GM18505 (cell line): ENCODE results near the gene SHB.

Experiments used
- ATAC-seq: cut with Tn5 transposase; IDR thresholded peaks from one replicate; pipeline ENCODE4 v1.9.1; 2021; ENCODE audit not compliant: unreplicated experiment
- POLR2A ChIP-seq: IDR thresholded peaks from 4 replicates; pipeline ENCODE4 v1.6.1; 2011; ENCODE audit warnings: borderline replicate concordance; ENCODE audit not compliant: insufficient read depth, insufficient read length; ENCODE audit errors: extremely low read depth

Gene SHB

DNA sequence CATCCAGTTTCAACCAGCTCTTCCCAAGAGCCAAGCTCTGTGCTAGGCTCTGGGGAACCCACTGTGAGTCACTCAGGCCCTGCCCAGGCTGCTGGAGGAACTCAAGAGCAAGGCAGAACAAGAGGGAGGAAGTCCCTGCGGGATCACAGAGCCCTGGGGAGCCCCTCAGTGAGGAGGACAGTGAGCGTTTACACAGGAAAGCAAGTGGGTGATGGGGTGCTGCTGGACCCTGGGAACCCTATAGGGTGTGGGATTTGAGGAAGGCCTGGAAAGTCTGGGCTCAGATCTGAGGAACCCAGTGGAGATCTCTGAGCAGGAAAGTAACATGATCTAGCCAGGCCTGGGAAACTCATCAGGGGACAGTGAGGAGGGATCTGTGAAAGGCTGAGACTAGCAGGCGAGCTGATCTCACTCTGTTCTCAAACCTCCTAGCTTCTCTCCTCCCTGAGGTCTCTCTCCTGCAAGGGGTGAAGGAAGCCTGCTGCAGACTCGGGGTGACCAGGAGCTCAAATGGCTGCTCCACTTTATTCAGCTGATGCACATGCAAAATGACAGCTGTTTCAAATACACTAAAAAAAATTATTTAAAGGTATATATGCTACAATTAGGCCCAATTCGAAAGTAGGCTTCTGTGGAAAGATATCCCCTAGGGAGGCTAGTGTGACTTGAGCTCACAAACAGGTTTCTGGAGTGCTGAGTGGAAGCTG lies 70.0 kb downstream of the SHB start:
- no peak for ATAC-seq
- no peak for TF ChIP-seq POLR2A

DNA sequence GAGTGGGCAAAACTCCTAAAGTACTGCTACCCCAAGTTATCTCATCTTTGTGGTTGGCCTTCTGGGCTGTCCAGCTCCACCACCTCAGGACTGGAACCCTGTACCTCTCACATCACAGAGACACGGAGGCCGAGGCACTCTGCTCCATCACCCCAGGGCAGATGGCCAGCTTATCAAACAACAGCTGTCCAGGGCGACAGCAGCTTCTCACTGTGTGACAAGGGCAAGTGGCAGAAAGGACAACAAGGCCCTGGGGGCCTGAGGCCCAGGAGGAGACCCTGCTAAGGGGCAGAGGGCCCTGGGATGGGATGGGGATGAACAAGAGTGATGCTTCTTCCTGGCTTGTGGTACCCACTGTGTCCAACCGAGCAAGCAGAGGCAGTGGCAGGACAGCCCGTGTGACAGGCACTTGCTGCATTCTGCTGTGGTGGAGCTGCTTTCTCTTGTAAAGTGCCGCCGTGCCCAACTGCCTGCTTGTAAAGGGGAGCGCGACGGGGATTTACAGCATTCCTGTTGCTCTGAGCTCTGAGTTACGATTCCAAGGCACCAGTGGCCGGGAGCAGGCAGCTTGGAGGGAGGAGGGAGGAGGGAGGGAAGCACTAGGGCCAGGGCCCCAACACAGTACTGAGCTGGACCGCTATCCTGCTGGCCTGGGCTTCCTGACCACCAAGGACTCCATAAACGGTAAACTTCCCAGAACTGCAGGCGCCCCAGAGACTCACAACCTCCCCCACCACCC lies 71.2 kb downstream of the SHB start:
- no peak for TF ChIP-seq POLR2A
- ATAC-seq: no peak

- no peak for ATAC-seq
- TF ChIP-seq POLR2A: no peak
These were observed 72.2 kb downstream of the SHB start for GRCh38 chr9:37996819-37997217.

DNA sequence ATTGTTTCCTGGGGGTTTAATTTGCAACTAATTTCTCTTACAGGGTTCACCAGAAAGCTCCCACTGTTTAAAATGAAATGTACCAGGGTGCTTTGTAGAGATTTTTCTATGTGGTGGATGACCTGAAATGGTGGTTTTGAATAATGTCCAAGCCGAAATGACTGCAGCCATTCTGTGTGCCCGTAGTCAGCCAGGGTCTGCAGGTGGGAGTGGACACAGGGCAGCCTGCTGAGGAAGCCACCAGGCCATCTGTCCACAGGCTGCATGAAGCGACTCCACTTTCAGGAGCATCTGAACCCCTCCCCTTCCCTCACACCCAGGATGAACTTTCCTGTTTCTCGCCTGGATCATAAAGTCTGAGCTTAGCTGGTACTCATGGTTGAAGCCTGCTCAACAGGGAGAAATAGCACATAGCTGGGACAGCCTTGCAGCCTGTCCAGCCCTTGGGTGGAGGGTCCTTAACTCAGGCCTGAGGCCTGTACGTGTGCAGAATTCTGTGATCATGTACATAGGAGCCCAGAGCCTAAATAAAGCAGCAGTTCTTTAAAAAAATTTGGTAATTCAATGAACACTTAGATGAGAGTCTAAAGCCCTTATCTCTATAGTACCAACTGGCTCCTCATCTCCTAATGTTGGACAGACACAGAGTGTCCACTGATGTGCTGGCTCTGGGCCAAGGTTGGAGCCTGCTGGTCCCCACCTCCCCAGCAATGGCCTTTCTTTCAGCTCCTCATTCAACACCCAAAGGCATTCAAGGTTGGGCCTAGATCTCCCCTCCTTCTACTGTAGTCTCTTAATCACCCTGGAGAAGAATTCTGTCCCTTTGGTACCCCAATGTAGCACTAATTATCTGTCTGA lies 72.8 kb downstream of the SHB start:
- ATAC-seq: no peak
- no peak for TF ChIP-seq POLR2A

DNA sequence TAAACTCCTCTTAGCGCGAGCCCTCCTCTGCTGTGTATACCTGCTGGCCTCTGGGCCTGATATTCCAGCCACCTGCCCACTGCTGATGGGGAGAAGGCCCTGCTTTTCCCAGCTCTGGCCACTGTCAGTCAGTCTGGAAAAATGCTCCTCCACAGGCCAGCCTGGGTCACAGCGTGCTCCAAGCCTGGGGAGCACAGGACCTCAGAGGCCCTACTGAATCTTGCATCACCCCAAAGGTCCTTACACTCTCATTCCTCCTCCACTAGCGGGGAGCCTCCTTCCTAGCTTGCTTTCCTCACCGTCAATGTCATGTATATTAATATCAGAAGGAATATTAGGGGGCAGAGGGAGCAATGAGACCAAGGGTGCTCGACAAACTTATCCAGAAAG lies 73.7 kb downstream of the SHB start:
- no peak for TF ChIP-seq POLR2A
- no peak for ATAC-seq

GRCh38 chr9:37994639-37995347 lies 74.2 kb downstream of the SHB start:
- TF ChIP-seq POLR2A: no peak
- peak; percentile 68 for ATAC-seq

DNA sequence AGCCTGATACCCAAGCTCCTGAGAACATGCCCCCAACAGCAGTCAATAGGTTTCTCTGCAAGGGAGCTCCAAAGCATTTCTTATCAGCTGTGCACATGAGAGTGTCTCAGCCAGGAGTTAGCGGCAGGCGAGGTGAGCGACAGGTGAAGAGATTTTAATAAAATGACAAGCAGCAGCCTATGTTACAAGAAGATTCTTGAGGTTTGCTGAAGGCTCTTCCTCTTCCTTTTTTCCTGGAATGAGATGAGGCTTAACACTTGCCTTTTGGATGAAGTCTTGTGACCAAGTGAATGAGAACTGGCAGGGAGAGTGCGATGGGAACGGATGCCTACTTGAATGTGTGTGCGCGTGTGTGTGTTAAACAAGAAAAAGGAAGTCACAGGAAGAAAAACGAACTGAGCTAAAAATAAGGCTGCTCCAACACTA lies 76.1 kb downstream of the SHB start:
- no peak for ATAC-seq
- no peak for TF ChIP-seq POLR2A

GRCh38 chr9:37990404-37991015 lies 78.5 kb downstream of the SHB start:
- no peak for TF ChIP-seq POLR2A
- ATAC-seq: no peak

DNA sequence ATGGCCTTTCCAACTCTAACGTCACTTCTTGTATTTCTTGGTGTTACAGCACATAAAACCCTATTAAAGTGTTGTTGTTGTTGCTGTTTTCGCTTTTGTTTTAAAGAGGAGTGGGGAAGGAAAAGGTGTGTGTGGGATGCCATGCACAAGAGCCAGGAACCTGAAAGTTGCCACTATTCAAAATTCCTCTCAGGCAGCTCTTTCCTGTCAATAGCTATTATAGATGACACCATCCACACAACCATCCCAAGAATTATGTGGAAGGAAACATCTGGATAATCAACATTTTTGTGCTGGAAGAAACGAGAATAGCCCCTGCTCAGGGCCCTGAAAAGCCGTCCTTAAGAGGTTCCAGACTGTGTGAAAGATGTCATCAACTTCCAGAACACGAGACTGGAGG lies 79.3 kb downstream of the SHB start:
- no peak for ATAC-seq

GRCh38 chr9:37988602-37989001 lies 80.4 kb downstream of the SHB start:
- no peak for ATAC-seq
- no peak for TF ChIP-seq POLR2A

More for the DNA sequence above, 79.3 kb downstream of the SHB start:
- no peak for TF ChIP-seq POLR2A

GRCh38 chr9:37988041-37988440 lies 81.0 kb downstream of the SHB start:
- TF ChIP-seq POLR2A: no peak
- ATAC-seq: no peak

DNA sequence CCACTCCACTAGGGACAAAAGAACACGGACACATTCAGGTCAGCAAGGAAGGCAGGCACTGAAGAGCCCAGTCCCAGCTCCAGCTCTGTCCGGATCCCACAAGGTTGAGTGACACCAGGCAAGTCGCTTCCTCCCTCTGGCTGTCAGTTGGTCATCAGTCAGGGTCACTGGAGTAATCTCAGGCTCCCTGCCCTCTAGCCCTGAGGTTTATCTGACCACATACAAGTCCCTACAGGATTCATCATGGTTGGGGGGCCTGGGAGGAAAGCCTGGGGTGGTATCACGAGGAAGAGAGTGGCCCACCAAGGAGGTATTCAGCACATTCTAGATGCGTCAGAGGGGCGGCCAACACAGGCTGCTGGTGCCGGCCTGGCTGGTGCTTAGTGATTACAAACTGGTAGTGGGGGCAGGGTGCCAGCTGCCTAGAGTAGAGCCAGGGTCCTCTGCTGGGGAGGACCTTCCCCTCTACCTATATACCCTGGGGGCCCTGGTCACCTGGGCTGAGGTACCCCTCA lies 81.5 kb downstream of the SHB start:
- no peak for ATAC-seq
- no peak for TF ChIP-seq POLR2A

GRCh38 chr9:37986771-37987258 lies 82.2 kb downstream of the SHB start:
- no peak for TF ChIP-seq POLR2A
- no peak for ATAC-seq

- no peak for TF ChIP-seq POLR2A
- ATAC-seq: no peak
These were observed 83.0 kb downstream of the SHB start for GRCh38 chr9:37986001-37986400.
